HUES6 (cell line): Measurements from ENCODE around the gene ZBED6.
A peak's percentile ranks its signal among the peaks of the same experiment; 100 is the strongest.
"Not testable (repeated sequence)": the region's sequence is repeated elsewhere in the genome, so short reads cannot be mapped to it uniquely, and the experiment has no call there.

Experiments
- H3K27ac ChIP-seq: 2 replicates; pipeline ENCODE4 v1.7.0; 2013; ENCODE audit warnings: low read depth, mild to moderate bottlenecking, low read length, inconsistent platforms
- H3K27me3 ChIP-seq: 2 replicates; pipeline ENCODE4 v1.6.1; 2013; ENCODE audit warnings: low read length; ENCODE audit not compliant: control insufficient read depth, insufficient read depth
- H3K36me3 ChIP-seq: 2 replicates; pipeline ENCODE4 v1.6.1; 2013; ENCODE audit warnings: low read length; ENCODE audit not compliant: control insufficient read depth, insufficient read depth
- H3K4me1 ChIP-seq: 2 replicates; pipeline ENCODE4 v1.6.1; 2013; ENCODE audit warnings: low read length; ENCODE audit not compliant: control insufficient read depth, insufficient read depth
- H3K4me3 ChIP-seq: 2 replicates; pipeline ENCODE4 v1.5.1; 2013; ENCODE audit warnings: low read depth, low read length
- H3K9ac ChIP-seq: one replicate; pipeline ENCODE4 v1.6.1; 2013; ENCODE audit warnings: mild to moderate bottlenecking, low read length
- H3K9me3 ChIP-seq: 2 replicates; pipeline ENCODE4 v1.6.1; 2013; ENCODE audit warnings: low read depth, low read length; ENCODE audit not compliant: control insufficient read depth, insufficient read depth

ZBED6 gene

DNA sequence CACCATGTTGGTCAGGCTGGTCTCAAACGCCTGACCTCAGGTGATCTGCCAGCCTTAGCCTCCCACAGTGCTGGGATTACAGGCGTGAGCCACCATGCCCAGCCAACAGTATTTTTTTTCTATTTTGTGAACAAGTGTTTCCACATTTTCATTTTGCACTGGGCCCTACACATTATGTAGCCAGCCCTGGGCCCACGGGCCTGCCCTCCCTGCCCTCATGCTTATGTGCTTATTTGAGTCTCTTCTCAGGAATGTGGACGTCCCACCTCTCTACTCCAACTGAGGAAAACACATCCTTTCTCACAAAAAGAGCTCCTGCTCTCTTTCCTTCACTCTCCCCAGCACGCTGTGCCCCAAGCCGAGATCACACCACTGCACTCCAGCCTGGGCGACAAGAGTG is 13.5 kb upstream of the ZBED6 start:
- H3K9me3 ChIP-seq: peaks cover 4% of the 10 kb centered on the region; the same call in 1 of the 2 replicates
- no peak overlapping the region for H3K9ac ChIP-seq
- H3K4me3 ChIP-seq: no peak overlapping the region
- H3K27ac ChIP-seq: no peak overlapping the region
- H3K36me3 ChIP-seq: no peaks in the 10 kb centered on the region
- H3K27me3 ChIP-seq: no peaks in the 10 kb centered on the region
- H3K4me1 ChIP-seq: peaks cover 6% of the 10 kb centered on the region

DNA sequence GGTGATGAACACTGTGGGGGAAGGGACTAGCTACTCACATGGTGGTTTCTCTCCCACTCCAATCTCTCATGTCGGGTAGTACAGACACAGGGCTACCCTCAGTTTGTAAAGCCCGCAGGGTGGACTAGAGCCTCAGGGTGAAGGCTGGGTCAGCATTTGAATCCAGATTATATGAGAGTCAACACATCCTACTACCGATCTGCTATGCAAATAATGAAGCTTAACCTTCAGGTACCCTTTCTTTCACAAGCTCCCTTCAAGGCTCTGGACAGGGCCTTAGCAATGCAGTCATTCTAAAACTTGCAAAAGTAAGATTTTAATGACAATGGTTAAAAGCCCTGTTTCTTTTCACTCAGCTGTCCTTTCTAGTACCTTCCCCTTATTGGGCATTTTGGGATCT is 5.5 kb upstream of the ZBED6 start:
- no peak overlapping the region for H3K4me3 ChIP-seq
- H3K27ac ChIP-seq: no peak overlapping the region
- peaks cover 4% of the 10 kb centered on the region; the same call in 1 of the 2 replicates for H3K9me3 ChIP-seq
- H3K36me3 ChIP-seq: no peaks in the 10 kb centered on the region
- no peak overlapping the region for H3K9ac ChIP-seq
- H3K27me3 ChIP-seq: no peaks in the 10 kb centered on the region
- H3K4me1 ChIP-seq: peaks cover 21% of the 10 kb centered on the region

- Histone ChIP-seq H3K9ac (no peak overlapping the region), H3K36me3 (no peaks in the 10 kb centered on the region), H3K9me3 (no peaks in the 10 kb centered on the region), H3K27me3 (no peaks in the 10 kb centered on the region), H3K4me3 (no peak overlapping the region), H3K27ac (no peak overlapping the region), H3K4me1 (peaks cover 24% of the 10 kb centered on the region)
These were observed 3.9 kb upstream of the ZBED6 start for GRCh38 chr1:203791498-203791897.

- no peaks in the 10 kb centered on the region for H3K27me3 ChIP-seq
- peaks cover 28% of the 10 kb centered on the region for H3K4me1 ChIP-seq
- no peak overlapping the region for H3K9ac ChIP-seq
- no peak overlapping the region for H3K4me3 ChIP-seq
- H3K36me3 ChIP-seq: peaks cover 8% of the 10 kb centered on the region
- no peaks in the 10 kb centered on the region; the same call in 1 of the 2 replicates for H3K9me3 ChIP-seq
- no peak overlapping the region for H3K27ac ChIP-seq
These were observed 2.9 kb upstream of the ZBED6 start for GRCh38 chr1:203792486-203792885.

- H3K27ac ChIP-seq, H3K9ac ChIP-seq: not testable (repeated sequence)
These were observed 1.9 kb upstream of the ZBED6 start for GRCh38 chr1:203793561-203793960.

DNA sequence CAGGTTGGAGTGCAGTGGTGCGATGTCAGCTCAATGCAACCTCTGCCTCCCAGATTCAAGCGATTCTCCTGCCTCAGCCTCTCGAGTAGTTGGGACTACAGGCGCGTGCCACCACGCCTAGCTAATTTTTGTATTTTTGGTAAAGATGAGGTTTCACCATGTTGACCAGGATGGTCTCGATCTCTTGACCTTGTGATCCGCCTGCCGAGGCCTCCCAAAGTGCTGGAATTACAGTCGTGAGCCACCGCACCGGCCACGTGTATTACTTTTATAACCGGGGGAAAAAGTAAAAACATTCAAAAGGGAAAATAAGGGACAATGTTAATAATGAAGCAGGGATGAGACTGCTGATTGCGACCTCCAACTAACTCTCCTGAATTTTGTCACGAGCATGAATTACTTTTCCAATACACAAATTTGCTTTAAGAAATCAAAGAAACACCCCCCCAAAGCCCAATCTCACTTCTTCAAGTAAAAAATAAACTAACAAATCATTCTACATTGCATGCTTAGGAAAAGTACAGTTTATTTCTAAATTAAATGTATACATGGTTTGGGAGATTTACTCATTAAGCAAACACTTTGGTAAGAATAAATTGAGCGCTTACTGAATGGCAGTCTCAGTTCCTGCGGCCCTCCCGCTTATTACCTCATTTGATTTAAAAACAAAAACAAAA is 521 bp upstream of the ZBED6 start:
- Histone ChIP-seq H3K27ac (peak overlapping the region; percentile 75; the same call in 1 of the 2 replicates), H3K9ac (peak overlapping the region; percentile 40), H3K36me3 (peaks cover 32% of the 10 kb centered on the region), H3K27me3 (no peaks in the 10 kb centered on the region), H3K9me3 (peaks cover 16% of the 10 kb centered on the region), H3K4me3 (peak overlapping the region; percentile 79), H3K4me1 (peaks cover 21% of the 10 kb centered on the region)

More at GRCh38 chr1:203793561-203793960, 1.9 kb upstream of the ZBED6 start:
- Histone ChIP-seq H3K4me1 (peaks cover 28% of the 10 kb centered on the region), H3K36me3 (peaks cover 19% of the 10 kb centered on the region)
- not testable (repeated sequence) for H3K27me3 ChIP-seq, H3K4me3 ChIP-seq, H3K9me3 ChIP-seq

DNA sequence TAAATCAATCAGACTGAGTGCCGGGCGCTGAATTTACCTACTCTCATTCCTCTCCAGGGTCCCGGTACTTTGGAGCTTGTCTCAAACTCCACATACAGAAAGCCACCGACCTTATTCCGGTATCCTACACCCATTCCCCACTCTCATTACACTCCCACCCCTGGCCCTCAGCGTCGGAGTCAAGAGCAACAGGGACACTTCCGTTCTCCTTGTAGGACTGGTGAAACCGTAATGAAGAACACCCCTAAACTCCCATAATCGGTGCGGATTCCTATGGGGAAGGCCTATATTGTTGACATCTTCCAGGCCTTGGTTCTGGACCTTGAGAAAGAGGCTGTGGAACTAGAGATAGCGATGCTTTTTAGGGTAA is 798 bp downstream of the ZBED6 start:
- H3K4me3 ChIP-seq: peak overlapping the region; percentile 79
- H3K9ac ChIP-seq: peak overlapping the region; percentile 96
- peaks cover 38% of the 10 kb centered on the region for H3K36me3 ChIP-seq
- H3K27ac ChIP-seq: peak overlapping the region; percentile 98
- peaks cover 16% of the 10 kb centered on the region for H3K9me3 ChIP-seq
- H3K27me3 ChIP-seq: no peaks in the 10 kb centered on the region
- H3K4me1 ChIP-seq: peaks cover 15% of the 10 kb centered on the region

- Histone ChIP-seq H3K4me3 (peak overlapping the region; percentile 79), H3K36me3 (peaks cover 46% of the 10 kb centered on the region), H3K9ac (no peak overlapping the region), H3K27ac (no peak overlapping the region), H3K9me3 (peaks cover 16% of the 10 kb centered on the region), H3K4me1 (peaks cover 15% of the 10 kb centered on the region), H3K27me3 (no peaks in the 10 kb centered on the region)
These were observed 1.8 kb downstream of the ZBED6 start for GRCh38 chr1:203797216-203797615.

DNA sequence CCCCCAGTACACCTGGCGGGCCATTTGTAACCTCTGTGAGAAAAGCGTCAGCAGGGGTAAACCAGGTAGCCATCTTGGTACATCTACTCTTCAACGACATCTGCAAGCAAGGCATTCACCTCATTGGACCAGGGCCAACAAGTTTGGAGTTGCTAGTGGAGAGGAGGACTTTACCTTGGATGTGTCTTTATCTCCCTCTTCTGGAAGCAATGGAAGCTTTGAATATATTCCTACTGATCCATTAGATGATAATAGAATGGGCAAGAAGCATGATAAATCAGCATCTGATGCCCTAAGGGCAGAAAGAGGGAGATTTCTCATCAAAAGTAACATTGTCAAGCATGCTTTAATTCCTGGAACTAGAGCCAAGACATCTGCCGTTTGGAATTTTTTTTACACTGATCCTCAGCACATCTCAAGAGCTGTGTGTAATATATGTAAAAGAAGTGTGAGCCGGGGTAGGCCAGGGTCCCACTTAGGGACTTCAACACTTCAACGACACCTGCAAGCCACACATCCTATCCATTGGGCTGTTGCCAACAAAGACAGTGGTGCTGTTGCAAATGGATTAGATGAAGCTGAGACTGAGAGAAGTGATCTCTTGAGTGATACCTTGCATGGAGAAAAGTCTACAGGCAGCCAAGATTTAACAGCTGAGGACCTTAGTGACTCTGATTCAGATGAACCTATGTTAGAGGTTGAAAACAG is 2.7 kb downstream of the ZBED6 start:
- Histone ChIP-seq H3K4me3 (no peak overlapping the region), H3K27me3 (no peaks in the 10 kb centered on the region), H3K36me3 (peaks cover 51% of the 10 kb centered on the region), H3K4me1 (peaks cover 15% of the 10 kb centered on the region), H3K9me3 (peaks cover 16% of the 10 kb centered on the region), H3K27ac (no peak overlapping the region), H3K9ac (no peak overlapping the region)

GRCh38 chr1:203799157-203799556 is 3.7 kb downstream of the ZBED6 start:
- no peak overlapping the region for H3K9ac ChIP-seq
- H3K27me3 ChIP-seq: no peaks in the 10 kb centered on the region
- no peak overlapping the region for H3K27ac ChIP-seq
- H3K4me3 ChIP-seq: no peak overlapping the region
- peaks cover 16% of the 10 kb centered on the region for H3K9me3 ChIP-seq
- peaks cover 13% of the 10 kb centered on the region for H3K4me1 ChIP-seq
- peaks cover 60% of the 10 kb centered on the region for H3K36me3 ChIP-seq

- peaks cover 16% of the 10 kb centered on the region for H3K9me3 ChIP-seq
- H3K4me3 ChIP-seq: no peak overlapping the region
- H3K9ac ChIP-seq: no peak overlapping the region
- peaks cover 7% of the 10 kb centered on the region for H3K4me1 ChIP-seq
- H3K27ac ChIP-seq: no peak overlapping the region
- H3K36me3 ChIP-seq: peaks cover 65% of the 10 kb centered on the region
- no peaks in the 10 kb centered on the region for H3K27me3 ChIP-seq
These were observed 4.5 kb downstream of the ZBED6 start for GRCh38 chr1:203799971-203800370.
